GM18951 (cell line): ENCODE data around the gene UQCRC2.

ENCODE experiments used
- POLR2A ChIP-seq: IDR thresholded peaks from 4 replicates; pipeline ENCODE4 v1.6.1; 2011; ENCODE audit warnings: mild to moderate bottlenecking; ENCODE audit not compliant: insufficient read length, insufficient read depth; ENCODE audit errors: extremely low read depth
- in situ Hi-C: fragments of 300-500 bp; cut with MboI; formaldehyde crosslinking; loops from one replicate; pipeline ENCODE4 v1.12.0; 2022; ENCODE audit warnings: low sequenced_read_pairs, mixed read lengths, inconsistent platforms; ENCODE audit not compliant: unreplicated experiment

Gene UQCRC2

DNA sequence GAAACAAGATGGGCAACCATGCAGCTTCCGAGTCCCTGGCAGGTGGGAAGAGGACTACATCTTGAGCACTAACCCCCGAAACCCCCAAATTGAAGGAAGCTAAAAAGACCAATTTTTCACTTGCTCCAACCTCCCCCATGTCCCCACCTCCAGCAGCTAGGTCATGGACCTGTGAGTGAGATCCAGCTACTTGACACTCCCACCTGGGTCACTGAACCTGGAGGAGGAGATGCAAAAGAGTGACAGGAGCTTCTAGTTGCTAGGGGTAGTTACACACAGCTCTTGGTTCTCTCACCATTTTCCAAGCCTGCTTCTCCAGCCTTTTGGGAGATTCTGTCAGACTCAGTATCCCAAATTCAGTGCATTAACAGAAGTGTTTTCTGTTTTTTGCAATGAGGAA lies 36.6 kb downstream of the UQCRC2 start:
- no peak for TF ChIP-seq POLR2A
- in situ Hi-C loops, result no loop called here

- in situ Hi-C loops, result no loop called here
These were observed 37.3 kb downstream of the UQCRC2 start for GRCh38 chr16:21990381-21990944.

DNA sequence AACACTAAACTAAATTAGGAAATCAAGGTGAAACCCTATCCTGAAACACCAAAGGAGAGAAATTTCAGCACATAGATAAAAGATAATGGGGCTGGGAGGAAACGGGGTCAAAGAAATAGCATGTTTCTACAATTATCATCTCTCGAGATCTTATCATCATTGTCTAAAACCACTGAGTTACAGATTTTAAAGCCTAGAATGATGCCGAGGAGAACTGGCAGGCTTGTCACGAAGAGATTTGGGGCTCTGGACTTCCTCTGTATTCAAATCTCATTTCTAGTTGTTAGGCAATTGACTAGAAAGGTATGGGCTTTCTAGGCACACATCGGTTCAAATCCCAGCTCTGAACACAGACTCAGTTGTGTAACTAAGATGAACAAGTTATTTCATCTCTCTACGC lies 38.5 kb downstream of the UQCRC2 start:
- no peak for TF ChIP-seq POLR2A
- in situ Hi-C loops, result no loop called here

More at GRCh38 chr16:21990381-21990944, 37.3 kb downstream of the UQCRC2 start:
- TF ChIP-seq POLR2A, result no peak

DNA sequence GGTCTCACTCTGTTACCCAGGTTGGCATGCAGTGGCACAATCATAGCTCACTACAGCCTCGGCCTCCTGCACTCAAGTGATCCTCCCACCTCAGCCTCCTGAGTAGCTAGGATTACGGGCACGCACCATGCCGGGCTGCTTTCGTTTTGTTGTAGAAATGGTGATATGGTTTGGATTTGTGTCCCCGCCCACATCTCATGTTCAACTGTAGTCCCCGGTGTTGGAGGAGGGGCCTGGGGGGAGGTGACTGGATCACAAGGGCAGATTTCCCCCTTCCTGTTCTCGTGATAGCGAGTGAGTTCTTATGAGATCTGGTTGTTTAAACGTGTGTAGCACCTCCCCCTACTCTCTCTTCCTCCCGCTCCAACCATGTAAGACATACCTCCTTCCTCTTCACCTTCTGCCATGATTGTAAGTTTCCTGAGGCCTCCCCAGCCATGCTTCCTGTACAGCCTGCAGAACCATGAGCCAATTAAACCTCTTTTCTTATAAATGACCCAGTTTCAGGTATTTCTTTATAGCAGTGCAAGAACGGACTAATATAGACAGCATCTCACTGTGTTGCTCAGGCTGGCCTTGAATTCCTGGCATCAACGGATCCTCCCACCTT lies 41.8 kb downstream of the UQCRC2 start:
- no peak for TF ChIP-seq POLR2A
- in situ Hi-C loops, result no loop called here

- no peak for TF ChIP-seq POLR2A
- in situ Hi-C loops, result no loop called here
These were observed 43.9 kb downstream of the UQCRC2 start for GRCh38 chr16:21996923-21997696.

- TF ChIP-seq POLR2A, result no peak
- in situ Hi-C loops, result no loop called here
These were observed 44.7 kb downstream of the UQCRC2 start for GRCh38 chr16:21997697-21998480.

GRCh38 chr16:22001591-22001990 lies 48.4 kb downstream of the UQCRC2 start:
- in situ Hi-C loops, result loop anchor here (10.0 kb wide), 2 partner anchors 73 to 183 kb away; no protein-coding TSS in a partner anchor
- no peak for TF ChIP-seq POLR2A

DNA sequence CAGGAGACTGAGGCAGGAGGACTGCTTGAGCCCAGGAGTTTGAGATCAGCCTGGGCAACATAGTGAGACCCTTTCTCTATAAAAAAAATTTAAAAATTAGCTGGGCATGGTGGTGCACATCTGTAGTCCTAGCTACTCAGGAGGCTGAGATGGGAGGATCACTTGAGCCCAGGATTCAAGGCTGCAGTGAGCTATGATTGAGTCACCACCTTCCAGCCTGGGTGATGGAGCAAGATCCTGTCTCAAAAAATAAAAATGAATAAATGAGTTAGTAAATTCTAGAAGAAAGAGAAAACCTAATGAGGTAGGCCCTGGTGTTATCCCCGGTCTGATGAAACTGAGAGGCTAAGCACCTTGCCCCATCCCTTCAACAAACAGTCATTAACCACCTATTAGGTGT lies 48.9 kb downstream of the UQCRC2 start:
- in situ Hi-C loops, result loop anchor here (10.0 kb wide), 2 partner anchors 73 to 183 kb away; no protein-coding TSS in a partner anchor

DNA sequence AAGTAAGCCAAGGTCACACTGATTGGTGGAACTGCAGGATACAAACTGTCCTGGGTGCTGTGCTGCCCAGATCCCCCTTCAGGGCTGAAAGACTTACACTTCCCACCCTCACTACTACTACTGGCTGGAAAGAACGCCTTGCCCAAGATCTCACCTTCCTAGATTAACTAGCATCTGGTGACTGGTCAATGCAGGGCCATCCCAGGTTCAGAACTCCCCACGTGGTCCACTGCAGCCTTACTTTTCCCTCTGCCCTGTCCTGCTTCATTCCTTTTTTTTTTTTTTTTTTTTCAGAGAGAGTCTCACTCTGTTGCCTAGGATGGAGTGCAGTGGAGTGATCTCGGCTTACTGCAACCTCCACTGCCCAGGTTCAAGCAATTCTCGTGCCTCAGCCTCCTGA lies 50.0 kb downstream of the UQCRC2 start:
- no peak for TF ChIP-seq POLR2A
- in situ Hi-C loops, result loop anchor here (10.0 kb wide), 2 partner anchors 72 to 182 kb away; no protein-coding TSS in a partner anchor

DNA sequence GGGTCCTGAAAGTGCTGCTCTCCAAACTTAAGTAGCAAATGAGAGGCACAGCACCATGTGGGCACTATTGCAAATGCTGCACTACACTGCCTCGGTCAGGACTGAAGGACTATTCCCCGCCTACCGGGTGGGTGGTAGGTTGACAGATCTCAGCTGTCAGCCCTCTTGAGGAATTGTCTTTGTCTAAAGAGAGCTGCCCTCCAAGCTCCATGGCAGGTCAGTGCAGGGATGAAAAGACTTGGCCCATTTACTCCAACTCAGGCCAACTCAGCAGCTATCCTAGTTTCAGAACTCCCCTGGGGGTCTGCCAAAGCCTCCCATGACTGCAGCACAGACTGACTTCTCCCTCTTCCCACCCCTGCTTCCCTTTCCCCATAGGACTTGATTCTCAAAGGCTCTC lies 51.2 kb downstream of the UQCRC2 start:
- no peak for TF ChIP-seq POLR2A
- in situ Hi-C loops, result loop anchor here (10.0 kb wide), 2 partner anchors 70 to 180 kb away; no protein-coding TSS in a partner anchor

- TF ChIP-seq POLR2A, result no peak
- in situ Hi-C loops, result loop anchor here (10.0 kb wide), 2 partner anchors 69 to 179 kb away; no protein-coding TSS in a partner anchor
These were observed 52.6 kb downstream of the UQCRC2 start for GRCh38 chr16:22005746-22006145.

GRCh38 chr16:22006636-22007035 lies 53.5 kb downstream of the UQCRC2 start:
- in situ Hi-C loops, result loop anchor here (10.0 kb wide), 2 partner anchors 68 to 178 kb away; no protein-coding TSS in a partner anchor
- no peak for TF ChIP-seq POLR2A

- in situ Hi-C loops, result loop anchor here (10.0 kb wide), 2 partner anchors 68 to 178 kb away; no protein-coding TSS in a partner anchor
- TF ChIP-seq POLR2A, result no peak
These were observed 54.0 kb downstream of the UQCRC2 start for GRCh38 chr16:22007159-22007508.
